WTC11 (cell line): ENCODE measurements around the gene GPR151. TPM values are rescaled to one million over a fixed set of nuclear protein-coding genes. Genes with fewer than 3 reads are reported as not detected.

ENCODE experiments used
- ATAC-seq: fragments of 200-7000 bp; cut with Tn5 transposase; 2 replicates; pipeline ENCODE4 v1.10.0; 2021; ENCODE audit warnings: mild to moderate bottlenecking, moderate library complexity
- CTCF ChIA-PET: fragments of 300-600 bp; sonication (Branson Sonifier 250); formaldehyde crosslinking; loops from one replicate; lab custom pipeline; 2021; ENCODE audit warnings: antibody characterized with exemption; lab: Charles Lee
- POLR2A ChIA-PET: fragments of 350-600 bp; sonication (Branson Sonifier 250); formaldehyde crosslinking; loops from one replicate; lab custom pipeline; 2021; ENCODE audit warnings: antibody characterized with exemption; lab: Charles Lee
- DNase-seq: peaks from one replicate; pipeline ENCODE4 v3.0.0; 2021; ENCODE audit warnings: low spot score
- H3K27ac Mint-ChIP-seq: 2 replicates; pipeline ENCODE4 v1.8.0; 2021; ENCODE audit warnings: mixed read lengths
- H3K27me3 Mint-ChIP-seq: 2 replicates; pipeline ENCODE4 v1.8.0; 2021; ENCODE audit warnings: low read depth, mild to moderate bottlenecking, moderate library complexity, mixed read lengths
- H3K36me3 Mint-ChIP-seq: 2 replicates; pipeline ENCODE4 v1.8.0; 2021; ENCODE audit warnings: mixed read lengths
- H3K4me1 Mint-ChIP-seq: 2 replicates; pipeline ENCODE4 v1.8.0; 2022; ENCODE audit warnings: mixed read lengths
- H3K4me3 Mint-ChIP-seq: 2 replicates; pipeline ENCODE4 v1.8.0; 2021; ENCODE audit warnings: mild to moderate bottlenecking, moderate library complexity, mixed read lengths
- H3K9me3 Mint-ChIP-seq: 2 replicates; pipeline ENCODE4 v1.8.0; 2021; ENCODE audit warnings: mixed read lengths
- GABPB1 ChIP-seq: sonication (generic); formaldehyde crosslinking; IDR thresholded peaks from 2 replicates; pipeline ENCODE4 v1.8.1; 2023; ENCODE audit warnings: mild to moderate bottlenecking, missing genetic modification reagents
- TCF7 ChIP-seq: sonication (generic); formaldehyde crosslinking; IDR thresholded peaks from 2 replicates; pipeline ENCODE4 v1.8.0; 2022; ENCODE audit warnings: mild to moderate bottlenecking, low read depth, missing genetic modification reagents, moderate library complexity
- ZNF263 ChIP-seq: sonication (generic); formaldehyde crosslinking; IDR thresholded peaks from 2 replicates; pipeline ENCODE4 v1.8.1; 2022; ENCODE audit warnings: low read depth, mild to moderate bottlenecking, moderate library complexity, missing genetic modification reagents
- ZNF317 ChIP-seq: sonication (generic); formaldehyde crosslinking; IDR thresholded peaks from 2 replicates; pipeline ENCODE4 v1.8.1; 2023; ENCODE audit warnings: low read depth, mild to moderate bottlenecking, moderate library complexity, missing genetic modification reagents, borderline replicate concordance
- ZNF416 ChIP-seq: fragments of 250-450 bp; sonication (Bioruptor Pico); IDR thresholded peaks from 2 replicates; pipeline ENCODE4 v1.9.0; 2021; ENCODE audit warnings: mild to moderate bottlenecking, inconsistent platforms
- total RNA-seq: library from RNA; stranded (reverse); gene quantifications from 3 replicates; pipeline ENCODE4 v1.2.3, GENCODE V29; 2021
- TF ChIP-seq, protein P1 (sequence below): sonication (generic); formaldehyde crosslinking; IDR thresholded peaks from 2 replicates; pipeline ENCODE4 v1.8.0; 2023; ENCODE audit warnings: missing genetic modification reagents, mild to moderate bottlenecking, borderline replicate concordance
- TF ChIP-seq, protein P2 (sequence below): sonication (generic); formaldehyde crosslinking; IDR thresholded peaks from 2 replicates; pipeline ENCODE4 v1.8.1; 2022; ENCODE audit warnings: low read depth, mild to moderate bottlenecking, moderate library complexity, missing genetic modification reagents, borderline replicate concordance
- TF ChIP-seq, protein P3 (sequence below): fragments of 250-450 bp; sonication (Bioruptor Pico); IDR thresholded peaks from 2 replicates; pipeline ENCODE4 v1.9.0; 2021; ENCODE audit warnings: mild to moderate bottlenecking
- TF ChIP-seq, protein P4 (sequence below): sonication (generic); formaldehyde crosslinking; IDR thresholded peaks from 2 replicates; pipeline ENCODE4 v1.8.0; 2022; ENCODE audit warnings: missing genetic modification reagents
- TF ChIP-seq, protein P5 (sequence below): sonication (generic); formaldehyde crosslinking; IDR thresholded peaks from 2 replicates; pipeline ENCODE4 v1.8.0; 2022; ENCODE audit warnings: mild to moderate bottlenecking, missing genetic modification reagents

Gene GPR151
- total RNA-seq, 1 experiment from 2014 or later: not detected

DNA sequence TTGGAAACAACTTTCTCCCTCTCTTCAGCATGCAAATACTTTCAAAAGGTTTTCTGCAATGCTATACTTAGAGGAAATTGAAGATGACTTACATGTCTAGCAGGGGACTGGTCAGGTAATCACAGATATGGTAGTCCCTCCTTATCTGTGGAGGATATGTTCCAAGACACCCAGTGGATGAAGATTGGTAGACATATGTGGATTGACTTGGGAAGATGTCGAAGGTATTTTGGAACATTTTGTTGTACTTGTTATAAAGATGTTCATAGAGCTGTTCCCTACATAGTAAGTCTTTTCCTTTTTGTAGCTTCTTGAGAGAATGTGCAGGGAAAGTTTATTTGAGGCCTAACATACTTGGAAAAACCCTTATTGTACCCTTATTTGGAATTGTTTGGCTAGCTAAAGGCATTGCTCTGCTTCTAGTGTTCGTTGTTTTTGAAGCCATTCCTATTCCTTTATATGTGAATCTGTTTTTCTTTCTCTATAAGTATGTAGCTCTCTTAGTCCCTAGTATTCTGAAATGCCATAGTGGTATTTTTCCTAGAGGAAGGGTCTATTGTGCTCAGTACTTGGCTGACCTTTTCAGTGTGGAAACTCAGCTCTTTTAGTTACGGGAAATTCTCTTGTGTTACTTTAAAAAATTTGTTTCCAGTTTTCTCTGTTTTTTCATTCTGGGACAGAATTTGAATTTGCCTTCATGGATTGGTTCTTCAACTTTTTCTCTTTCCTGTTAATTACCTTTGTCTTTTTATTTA lies 25.7 kb downstream of the GPR151 start (continued):
- TF ChIP-seq TCF7 (no peak), GABPB1 (CRISPR knock-in tag) (no peak)
- TF ChIP-seq, protein P1, sequence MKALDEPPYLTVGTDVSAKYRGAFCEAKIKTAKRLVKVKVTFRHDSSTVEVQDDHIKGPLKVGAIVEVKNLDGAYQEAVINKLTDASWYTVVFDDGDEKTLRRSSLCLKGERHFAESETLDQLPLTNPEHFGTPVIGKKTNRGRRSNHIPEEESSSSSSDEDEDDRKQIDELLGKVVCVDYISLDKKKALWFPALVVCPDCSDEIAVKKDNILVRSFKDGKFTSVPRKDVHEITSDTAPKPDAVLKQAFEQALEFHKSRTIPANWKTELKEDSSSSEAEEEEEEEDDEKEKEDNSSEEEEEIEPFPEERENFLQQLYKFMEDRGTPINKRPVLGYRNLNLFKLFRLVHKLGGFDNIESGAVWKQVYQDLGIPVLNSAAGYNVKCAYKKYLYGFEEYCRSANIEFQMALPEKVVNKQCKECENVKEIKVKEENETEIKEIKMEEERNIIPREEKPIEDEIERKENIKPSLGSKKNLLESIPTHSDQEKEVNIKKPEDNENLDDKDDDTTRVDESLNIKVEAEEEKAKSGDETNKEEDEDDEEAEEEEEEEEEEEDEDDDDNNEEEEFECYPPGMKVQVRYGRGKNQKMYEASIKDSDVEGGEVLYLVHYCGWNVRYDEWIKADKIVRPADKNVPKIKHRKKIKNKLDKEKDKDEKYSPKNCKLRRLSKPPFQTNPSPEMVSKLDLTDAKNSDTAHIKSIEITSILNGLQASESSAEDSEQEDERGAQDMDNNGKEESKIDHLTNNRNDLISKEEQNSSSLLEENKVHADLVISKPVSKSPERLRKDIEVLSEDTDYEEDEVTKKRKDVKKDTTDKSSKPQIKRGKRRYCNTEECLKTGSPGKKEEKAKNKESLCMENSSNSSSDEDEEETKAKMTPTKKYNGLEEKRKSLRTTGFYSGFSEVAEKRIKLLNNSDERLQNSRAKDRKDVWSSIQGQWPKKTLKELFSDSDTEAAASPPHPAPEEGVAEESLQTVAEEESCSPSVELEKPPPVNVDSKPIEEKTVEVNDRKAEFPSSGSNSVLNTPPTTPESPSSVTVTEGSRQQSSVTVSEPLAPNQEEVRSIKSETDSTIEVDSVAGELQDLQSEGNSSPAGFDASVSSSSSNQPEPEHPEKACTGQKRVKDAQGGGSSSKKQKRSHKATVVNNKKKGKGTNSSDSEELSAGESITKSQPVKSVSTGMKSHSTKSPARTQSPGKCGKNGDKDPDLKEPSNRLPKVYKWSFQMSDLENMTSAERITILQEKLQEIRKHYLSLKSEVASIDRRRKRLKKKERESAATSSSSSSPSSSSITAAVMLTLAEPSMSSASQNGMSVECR (CRISPR knock-in tag): no peak
- TF ChIP-seq, protein P2, sequence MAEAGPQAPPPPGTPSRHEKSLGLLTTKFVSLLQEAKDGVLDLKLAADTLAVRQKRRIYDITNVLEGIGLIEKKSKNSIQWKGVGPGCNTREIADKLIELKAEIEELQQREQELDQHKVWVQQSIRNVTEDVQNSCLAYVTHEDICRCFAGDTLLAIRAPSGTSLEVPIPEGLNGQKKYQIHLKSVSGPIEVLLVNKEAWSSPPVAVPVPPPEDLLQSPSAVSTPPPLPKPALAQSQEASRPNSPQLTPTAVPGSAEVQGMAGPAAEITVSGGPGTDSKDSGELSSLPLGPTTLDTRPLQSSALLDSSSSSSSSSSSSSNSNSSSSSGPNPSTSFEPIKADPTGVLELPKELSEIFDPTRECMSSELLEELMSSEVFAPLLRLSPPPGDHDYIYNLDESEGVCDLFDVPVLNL (CRISPR knock-in tag): no peak

DNA sequence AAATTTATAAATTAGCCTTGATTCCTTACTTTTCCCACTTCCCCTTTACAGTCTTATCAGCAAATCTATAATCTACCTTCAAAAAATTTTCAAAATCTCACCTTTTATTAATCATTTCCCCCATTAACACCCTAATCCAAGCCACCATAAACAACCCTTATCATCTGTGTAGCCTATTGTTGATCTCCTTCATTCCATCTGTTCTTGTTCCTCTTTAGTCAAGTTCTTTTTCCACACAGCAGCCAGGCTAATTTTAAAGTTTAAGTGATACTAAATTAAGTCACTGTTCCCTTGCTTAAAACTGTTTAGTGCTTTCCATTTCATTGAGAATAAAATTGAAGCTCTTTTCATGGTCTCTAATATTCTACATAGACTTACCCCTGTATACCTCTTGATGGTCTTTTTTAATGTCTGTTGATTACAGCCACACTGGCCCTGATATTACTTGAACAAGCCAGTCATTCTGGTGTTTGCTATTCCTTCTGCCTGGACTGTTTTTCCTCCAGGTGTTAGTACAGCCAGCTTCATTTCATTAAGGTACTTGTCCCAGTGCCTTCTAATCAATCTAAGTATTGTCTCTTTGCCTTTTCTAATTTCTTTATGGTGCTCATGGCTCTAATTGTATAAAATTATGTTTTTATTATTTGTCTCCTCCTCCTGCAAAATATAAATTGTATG lies 31.1 kb downstream of the GPR151 start:
- ChIA-PET CTCF (no interaction called here), POLR2A (no interaction called here)
- no peak for ATAC-seq
- H3K27ac Mint-ChIP-seq: no peak overlapping the region
- H3K36me3 Mint-ChIP-seq: peaks cover 50% of the 10 kb centered on the region
- no peak overlapping the region for H3K4me3 Mint-ChIP-seq
- no peaks in the 10 kb centered on the region for H3K9me3 Mint-ChIP-seq
- H3K4me1 Mint-ChIP-seq: no peaks in the 10 kb centered on the region
- no peak for DNase-seq
- H3K27me3 Mint-ChIP-seq: no peaks in the 10 kb centered on the region
- TF ChIP-seq, protein P3, sequence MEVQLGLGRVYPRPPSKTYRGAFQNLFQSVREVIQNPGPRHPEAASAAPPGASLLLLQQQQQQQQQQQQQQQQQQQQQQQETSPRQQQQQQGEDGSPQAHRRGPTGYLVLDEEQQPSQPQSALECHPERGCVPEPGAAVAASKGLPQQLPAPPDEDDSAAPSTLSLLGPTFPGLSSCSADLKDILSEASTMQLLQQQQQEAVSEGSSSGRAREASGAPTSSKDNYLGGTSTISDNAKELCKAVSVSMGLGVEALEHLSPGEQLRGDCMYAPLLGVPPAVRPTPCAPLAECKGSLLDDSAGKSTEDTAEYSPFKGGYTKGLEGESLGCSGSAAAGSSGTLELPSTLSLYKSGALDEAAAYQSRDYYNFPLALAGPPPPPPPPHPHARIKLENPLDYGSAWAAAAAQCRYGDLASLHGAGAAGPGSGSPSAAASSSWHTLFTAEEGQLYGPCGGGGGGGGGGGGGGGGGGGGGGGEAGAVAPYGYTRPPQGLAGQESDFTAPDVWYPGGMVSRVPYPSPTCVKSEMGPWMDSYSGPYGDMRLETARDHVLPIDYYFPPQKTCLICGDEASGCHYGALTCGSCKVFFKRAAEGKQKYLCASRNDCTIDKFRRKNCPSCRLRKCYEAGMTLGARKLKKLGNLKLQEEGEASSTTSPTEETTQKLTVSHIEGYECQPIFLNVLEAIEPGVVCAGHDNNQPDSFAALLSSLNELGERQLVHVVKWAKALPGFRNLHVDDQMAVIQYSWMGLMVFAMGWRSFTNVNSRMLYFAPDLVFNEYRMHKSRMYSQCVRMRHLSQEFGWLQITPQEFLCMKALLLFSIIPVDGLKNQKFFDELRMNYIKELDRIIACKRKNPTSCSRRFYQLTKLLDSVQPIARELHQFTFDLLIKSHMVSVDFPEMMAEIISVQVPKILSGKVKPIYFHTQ (CRISPR knock-in tag): no peak
- TF ChIP-seq ZNF416 (CRISPR knock-in tag) (no peak), ZNF263 (CRISPR knock-in tag) (no peak), ZNF317 (CRISPR knock-in tag) (no peak)
- TF ChIP-seq, protein P1 (CRISPR knock-in tag): no peak
- TF ChIP-seq, protein P2 (CRISPR knock-in tag): no peak
- TF ChIP-seq, protein P4, sequence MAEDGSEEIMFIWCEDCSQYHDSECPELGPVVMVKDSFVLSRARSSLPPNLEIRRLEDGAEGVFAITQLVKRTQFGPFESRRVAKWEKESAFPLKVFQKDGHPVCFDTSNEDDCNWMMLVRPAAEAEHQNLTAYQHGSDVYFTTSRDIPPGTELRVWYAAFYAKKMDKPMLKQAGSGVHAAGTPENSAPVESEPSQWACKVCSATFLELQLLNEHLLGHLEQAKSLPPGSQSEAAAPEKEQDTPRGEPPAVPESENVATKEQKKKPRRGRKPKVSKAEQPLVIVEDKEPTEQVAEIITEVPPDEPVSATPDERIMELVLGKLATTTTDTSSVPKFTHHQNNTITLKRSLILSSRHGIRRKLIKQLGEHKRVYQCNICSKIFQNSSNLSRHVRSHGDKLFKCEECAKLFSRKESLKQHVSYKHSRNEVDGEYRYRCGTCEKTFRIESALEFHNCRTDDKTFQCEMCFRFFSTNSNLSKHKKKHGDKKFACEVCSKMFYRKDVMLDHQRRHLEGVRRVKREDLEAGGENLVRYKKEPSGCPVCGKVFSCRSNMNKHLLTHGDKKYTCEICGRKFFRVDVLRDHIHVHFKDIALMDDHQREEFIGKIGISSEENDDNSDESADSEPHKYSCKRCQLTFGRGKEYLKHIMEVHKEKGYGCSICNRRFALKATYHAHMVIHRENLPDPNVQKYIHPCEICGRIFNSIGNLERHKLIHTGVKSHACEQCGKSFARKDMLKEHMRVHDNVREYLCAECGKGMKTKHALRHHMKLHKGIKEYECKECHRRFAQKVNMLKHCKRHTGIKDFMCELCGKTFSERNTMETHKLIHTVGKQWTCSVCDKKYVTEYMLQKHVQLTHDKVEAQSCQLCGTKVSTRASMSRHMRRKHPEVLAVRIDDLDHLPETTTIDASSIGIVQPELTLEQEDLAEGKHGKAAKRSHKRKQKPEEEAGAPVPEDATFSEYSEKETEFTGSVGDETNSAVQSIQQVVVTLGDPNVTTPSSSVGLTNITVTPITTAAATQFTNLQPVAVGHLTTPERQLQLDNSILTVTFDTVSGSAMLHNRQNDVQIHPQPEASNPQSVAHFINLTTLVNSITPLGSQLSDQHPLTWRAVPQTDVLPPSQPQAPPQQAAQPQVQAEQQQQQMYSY (CRISPR knock-in tag): no peak
- TF ChIP-seq, protein P5, sequence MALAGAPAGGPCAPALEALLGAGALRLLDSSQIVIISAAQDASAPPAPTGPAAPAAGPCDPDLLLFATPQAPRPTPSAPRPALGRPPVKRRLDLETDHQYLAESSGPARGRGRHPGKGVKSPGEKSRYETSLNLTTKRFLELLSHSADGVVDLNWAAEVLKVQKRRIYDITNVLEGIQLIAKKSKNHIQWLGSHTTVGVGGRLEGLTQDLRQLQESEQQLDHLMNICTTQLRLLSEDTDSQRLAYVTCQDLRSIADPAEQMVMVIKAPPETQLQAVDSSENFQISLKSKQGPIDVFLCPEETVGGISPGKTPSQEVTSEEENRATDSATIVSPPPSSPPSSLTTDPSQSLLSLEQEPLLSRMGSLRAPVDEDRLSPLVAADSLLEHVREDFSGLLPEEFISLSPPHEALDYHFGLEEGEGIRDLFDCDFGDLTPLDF: no peak
